ENCODE data around the gene COX6A2.
A peak's percentile ranks its signal among the peaks of the same experiment; 100 is the strongest.

COX6A2 gene

GRCh38 chr16:31456988-31457360 is 28.8 kb upstream of the COX6A2 start:
- no peak overlapping the region for H4K8ac ChIP-seq (ENCODE audit: low read depth, low read length)
- no peak overlapping the region for H2BK15ac ChIP-seq (ENCODE audit: low read length)
- H3K4ac ChIP-seq (ENCODE audit: low read length): no peak overlapping the region
- H3K18ac ChIP-seq (ENCODE audit: low read length): no peak overlapping the region
- H3K27me3 ChIP-seq (ENCODE audit: control insufficient read depth in 3 of 3, insufficient read depth in 3 of 3, low read depth in 1 of 3, low read length in 3 of 3): no peaks in the 10 kb centered on the region
- H3K36me3 ChIP-seq (replicated peaks in 1 of 2; ENCODE audit: control insufficient read depth in 2 of 2, insufficient read depth in 2 of 2, low read length in 2 of 2): peaks cover 8 to 31% of the 10 kb centered on the region in 2 donors
- H2AK5ac ChIP-seq (ENCODE audit: low read depth, low read length): no peak overlapping the region
- H2BK120ac ChIP-seq (ENCODE audit: low read depth, low read length): no peak overlapping the region
- no peak overlapping the region for H2AFZ ChIP-seq (ENCODE audit: low read length)
- no peak overlapping the region for H2BK12ac ChIP-seq (ENCODE audit: low read length)
- no peak for DNase-seq (ENCODE audit: low spot score)
- no peak overlapping the region for H3K14ac ChIP-seq (ENCODE audit: low read length)
- no peak overlapping the region for H2BK5ac ChIP-seq (ENCODE audit: low read length)
- H3K4me3 ChIP-seq (ENCODE audit: low read length in 2 of 2): no peak overlapping the region
- H3K9me3 ChIP-seq (replicated peaks in 1 of 2; ENCODE audit: control insufficient read depth in 2 of 2, insufficient read depth in 1 of 2, low read depth in 1 of 2, low read length in 2 of 2): no peaks in the 10 kb centered on the region
- no peak overlapping the region for H3K9ac ChIP-seq (ENCODE audit: low read depth, low read length, poor library complexity)
- H4K91ac ChIP-seq (ENCODE audit: low read depth, low read length, poor library complexity): no peak overlapping the region
- H3K23ac ChIP-seq (ENCODE audit: low read depth, low read length, poor library complexity): no peak overlapping the region
- no peak overlapping the region for H3K27ac ChIP-seq (replicated peaks; ENCODE audit: low read length)
- no CpG with 5 or more reads among the region's 8 CpGs for WGBS, 2 donors (ENCODE audit: extremely low coverage in 2 of 2, insufficient read length in 2 of 2, insufficient replicate concordance in 1 of 2)
- peaks cover 12% of the 10 kb centered on the region for H3K79me1 ChIP-seq (ENCODE audit: low read depth, low read length)
- H3K4me2 ChIP-seq (ENCODE audit: insufficient read depth, low read length, poor library complexity, severe bottlenecking): no peak overlapping the region
- peaks cover 17 to 21% of the 10 kb centered on the region in 2 donors for H3K4me1 ChIP-seq (ENCODE audit: control insufficient read depth in 2 of 2, insufficient read depth in 1 of 2, low read depth in 1 of 2, low read length in 2 of 2)

- peak overlapping the region; percentile 57 for H2AK5ac ChIP-seq (ENCODE audit: low read depth, low read length)
These were observed 27.6 kb upstream of the COX6A2 start for GRCh38 chr16:31455601-31456314.

GRCh38 chr16:31453255-31454204 is 25.4 kb upstream of the COX6A2 start:
- Histone ChIP-seq H3K79me1 (ENCODE audit: low read depth, low read length) (peaks cover 11% of the 10 kb centered on the region), H3K36me3 (replicated peaks in 1 of 2; ENCODE audit: control insufficient read depth in 2 of 2, insufficient read depth in 2 of 2, low read length in 2 of 2) (peaks cover 6 to 28% of the 10 kb centered on the region in 2 donors), H3K4ac (ENCODE audit: low read length) (no peak overlapping the region), H2AK5ac (ENCODE audit: low read depth, low read length) (no peak overlapping the region), H3K27ac (replicated peaks; ENCODE audit: low read length) (peak overlapping the region; percentile 63), H3K23ac (ENCODE audit: low read depth, low read length, poor library complexity) (no peak overlapping the region), H2BK120ac (ENCODE audit: low read depth, low read length) (no peak overlapping the region), H3K4me3 (ENCODE audit: low read length in 2 of 2) (no peak overlapping the region), H2BK12ac (ENCODE audit: low read length) (no peak overlapping the region), H3K27me3 (ENCODE audit: control insufficient read depth in 3 of 3, insufficient read depth in 3 of 3, low read depth in 1 of 3, low read length in 3 of 3) (no peaks in the 10 kb centered on the region), H3K18ac (ENCODE audit: low read length) (peak overlapping the region; percentile 9), H3K14ac (ENCODE audit: low read length) (no peak overlapping the region), H3K4me2 (ENCODE audit: insufficient read depth, low read length, poor library complexity, severe bottlenecking) (no peak overlapping the region), H4K91ac (ENCODE audit: low read depth, low read length, poor library complexity) (no peak overlapping the region), H2BK5ac (ENCODE audit: low read length) (no peak overlapping the region), H3K9me3 (replicated peaks in 1 of 2; ENCODE audit: control insufficient read depth in 2 of 2, insufficient read depth in 1 of 2, low read depth in 1 of 2, low read length in 2 of 2) (no peaks in the 10 kb centered on the region), H3K4me1 (ENCODE audit: control insufficient read depth in 2 of 2, insufficient read depth in 1 of 2, low read depth in 1 of 2, low read length in 2 of 2) (peaks cover 16 to 27% of the 10 kb centered on the region in 2 donors), H2AFZ (ENCODE audit: low read length) (no peak overlapping the region), H3K9ac (ENCODE audit: low read depth, low read length, poor library complexity) (no peak overlapping the region), H2BK15ac (ENCODE audit: low read length) (no peak overlapping the region), H4K8ac (ENCODE audit: low read depth, low read length) (no peak overlapping the region)
- no CpG with 5 or more reads among the region's 20 CpGs for WGBS, 2 donors (ENCODE audit: extremely low coverage in 2 of 2, insufficient read length in 2 of 2, insufficient replicate concordance in 1 of 2)
- no peak for DNase-seq (ENCODE audit: low spot score)

More at GRCh38 chr16:31455601-31456314, 27.6 kb upstream of the COX6A2 start:
- H3K4me1 ChIP-seq (ENCODE audit: control insufficient read depth in 2 of 2, insufficient read depth in 1 of 2, low read depth in 1 of 2, low read length in 2 of 2): peaks cover 19 to 26% of the 10 kb centered on the region in 2 donors
- H3K9me3 ChIP-seq (replicated peaks in 1 of 2; ENCODE audit: control insufficient read depth in 2 of 2, insufficient read depth in 1 of 2, low read depth in 1 of 2, low read length in 2 of 2): no peaks in the 10 kb centered on the region
- no peak overlapping the region for H2BK5ac ChIP-seq (ENCODE audit: low read length)
- no peak overlapping the region for H3K9ac ChIP-seq (ENCODE audit: low read depth, low read length, poor library complexity)
- H3K4me3 ChIP-seq (ENCODE audit: low read length in 2 of 2): no peak overlapping the region
- no peak overlapping the region for H2BK15ac ChIP-seq (ENCODE audit: low read length)
- H4K8ac ChIP-seq (ENCODE audit: low read depth, low read length): no peak overlapping the region
- H2BK120ac ChIP-seq (ENCODE audit: low read depth, low read length): no peak overlapping the region
- no peak overlapping the region for H3K4me2 ChIP-seq (ENCODE audit: insufficient read depth, low read length, poor library complexity, severe bottlenecking)
- no CpG with 5 or more reads among the region's 17 CpGs for WGBS, 2 donors (ENCODE audit: extremely low coverage in 2 of 2, insufficient read length in 2 of 2, insufficient replicate concordance in 1 of 2)
- H4K91ac ChIP-seq (ENCODE audit: low read depth, low read length, poor library complexity): no peak overlapping the region
- H2AFZ ChIP-seq (ENCODE audit: low read length): no peak overlapping the region
- no peaks in the 10 kb centered on the region for H3K27me3 ChIP-seq (ENCODE audit: control insufficient read depth in 3 of 3, insufficient read depth in 3 of 3, low read depth in 1 of 3, low read length in 3 of 3)
- H3K36me3 ChIP-seq (replicated peaks in 1 of 2; ENCODE audit: control insufficient read depth in 2 of 2, insufficient read depth in 2 of 2, low read length in 2 of 2): peaks cover 6 to 28% of the 10 kb centered on the region in 2 donors
- H3K14ac ChIP-seq (ENCODE audit: low read length): no peak overlapping the region
- no peak overlapping the region for H3K27ac ChIP-seq (replicated peaks; ENCODE audit: low read length)
- H3K18ac ChIP-seq (ENCODE audit: low read length): no peak overlapping the region
- peak overlapping the region; percentile 19 for H3K23ac ChIP-seq (ENCODE audit: low read depth, low read length, poor library complexity)
- no peak overlapping the region for H2BK12ac ChIP-seq (ENCODE audit: low read length)
- peaks cover 12% of the 10 kb centered on the region for H3K79me1 ChIP-seq (ENCODE audit: low read depth, low read length)
- H3K4ac ChIP-seq (ENCODE audit: low read length): no peak overlapping the region
- no peak for DNase-seq (ENCODE audit: low spot score)

- Histone ChIP-seq H2BK120ac (ENCODE audit: low read depth, low read length) (no peak overlapping the region), H2AFZ (ENCODE audit: low read length) (no peak overlapping the region), H3K9me3 (replicated peaks in 1 of 2; ENCODE audit: control insufficient read depth in 2 of 2, insufficient read depth in 1 of 2, low read depth in 1 of 2, low read length in 2 of 2) (no peaks in the 10 kb centered on the region), H2BK5ac (ENCODE audit: low read length) (no peak overlapping the region), H4K91ac (ENCODE audit: low read depth, low read length, poor library complexity) (no peak overlapping the region), H3K4ac (ENCODE audit: low read length) (no peak overlapping the region), H2BK12ac (ENCODE audit: low read length) (no peak overlapping the region), H3K79me1 (ENCODE audit: low read depth, low read length) (peaks cover 5% of the 10 kb centered on the region), H3K36me3 (replicated peaks in 1 of 2; ENCODE audit: control insufficient read depth in 2 of 2, insufficient read depth in 2 of 2, low read length in 2 of 2) (peaks cover 6 to 24% of the 10 kb centered on the region in 2 donors), H3K4me2 (ENCODE audit: insufficient read depth, low read length, poor library complexity, severe bottlenecking) (no peak overlapping the region), H3K4me1 (ENCODE audit: control insufficient read depth in 2 of 2, insufficient read depth in 1 of 2, low read depth in 1 of 2, low read length in 2 of 2) (peaks cover 12 to 20% of the 10 kb centered on the region in 2 donors), H3K18ac (ENCODE audit: low read length) (no peak overlapping the region), H3K9ac (ENCODE audit: low read depth, low read length, poor library complexity) (no peak overlapping the region), H2AK5ac (ENCODE audit: low read depth, low read length) (no peak overlapping the region), H4K8ac (ENCODE audit: low read depth, low read length) (no peak overlapping the region), H3K14ac (ENCODE audit: low read length) (no peak overlapping the region), H3K27me3 (ENCODE audit: control insufficient read depth in 3 of 3, insufficient read depth in 3 of 3, low read depth in 1 of 3, low read length in 3 of 3) (no peaks in the 10 kb centered on the region), H3K4me3 (ENCODE audit: low read length in 2 of 2) (no peak overlapping the region), H2BK15ac (ENCODE audit: low read length) (no peak overlapping the region), H3K27ac (replicated peaks; ENCODE audit: low read length) (no peak overlapping the region), H3K23ac (ENCODE audit: low read depth, low read length, poor library complexity) (no peak overlapping the region)
- no CpG with 5 or more reads among the region's 3 CpGs for WGBS, 2 donors (ENCODE audit: extremely low coverage in 2 of 2, insufficient read length in 2 of 2, insufficient replicate concordance in 1 of 2)
- DNase-seq (ENCODE audit: low spot score): no peak
These were observed 24.5 kb upstream of the COX6A2 start for GRCh38 chr16:31452631-31453106.
